Esophagus squamous epithelium (tissue), 4 donors: Measurements from ENCODE around the gene MFNG.

Experiments used
- POLR2A ChIP-seq, 4 donors: fragments of 450-650 bp; IDR thresholded peaks; one replicate each; pipeline ENCODE4 v1.6.1; 2017; ENCODE audit warnings: antibody characterized with exemption in 4 of 4, mild to moderate bottlenecking in 4 of 4, moderate library complexity in 3 of 4
- TF ChIP-seq, protein P1 (sequence below), 6 experiments: fragments of 450-650 bp in 4 of 6; fragments of 200-600 bp in 2 of 6; sonication (generic) in 2 of 6; IDR thresholded peaks; one replicate each; pipeline ENCODE4 v1.5.1; 2016 to 2019; ENCODE audit warnings: antibody characterized with exemption in 6 of 6, mild to moderate bottlenecking in 4 of 6, moderate library complexity in 4 of 6

DNA sequence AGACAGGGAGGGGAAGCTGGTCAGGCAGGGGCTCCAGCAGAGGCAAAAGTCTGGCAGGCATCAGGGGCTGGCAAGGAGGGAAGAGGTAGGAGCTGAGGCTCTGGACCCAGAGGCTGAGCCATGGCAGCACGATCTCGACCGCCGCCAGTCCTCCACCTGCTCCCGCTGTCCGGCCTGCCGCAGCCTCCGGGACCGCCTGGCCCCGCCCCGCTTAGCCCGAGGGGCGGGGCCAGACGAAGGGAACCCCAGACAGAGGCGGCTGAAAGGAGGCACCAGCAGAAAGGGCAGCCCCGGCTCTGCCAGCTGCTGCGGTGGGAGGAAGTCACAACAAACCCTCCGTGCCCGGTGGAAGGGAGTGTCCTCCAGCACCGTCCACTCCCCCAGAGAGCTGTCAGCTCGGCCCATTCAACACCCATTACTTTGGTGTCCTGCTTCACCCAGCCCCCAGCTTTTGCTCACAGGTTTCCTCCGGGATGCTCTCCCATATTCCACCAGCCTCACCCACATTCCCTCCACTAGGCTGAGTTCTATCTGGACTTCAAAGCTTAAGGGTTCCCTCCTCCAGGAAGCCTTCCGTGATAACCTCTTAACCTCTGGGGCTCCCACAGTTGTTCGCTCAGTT is at the start of gene MFNG:
- TF ChIP-seq, protein P1, sequence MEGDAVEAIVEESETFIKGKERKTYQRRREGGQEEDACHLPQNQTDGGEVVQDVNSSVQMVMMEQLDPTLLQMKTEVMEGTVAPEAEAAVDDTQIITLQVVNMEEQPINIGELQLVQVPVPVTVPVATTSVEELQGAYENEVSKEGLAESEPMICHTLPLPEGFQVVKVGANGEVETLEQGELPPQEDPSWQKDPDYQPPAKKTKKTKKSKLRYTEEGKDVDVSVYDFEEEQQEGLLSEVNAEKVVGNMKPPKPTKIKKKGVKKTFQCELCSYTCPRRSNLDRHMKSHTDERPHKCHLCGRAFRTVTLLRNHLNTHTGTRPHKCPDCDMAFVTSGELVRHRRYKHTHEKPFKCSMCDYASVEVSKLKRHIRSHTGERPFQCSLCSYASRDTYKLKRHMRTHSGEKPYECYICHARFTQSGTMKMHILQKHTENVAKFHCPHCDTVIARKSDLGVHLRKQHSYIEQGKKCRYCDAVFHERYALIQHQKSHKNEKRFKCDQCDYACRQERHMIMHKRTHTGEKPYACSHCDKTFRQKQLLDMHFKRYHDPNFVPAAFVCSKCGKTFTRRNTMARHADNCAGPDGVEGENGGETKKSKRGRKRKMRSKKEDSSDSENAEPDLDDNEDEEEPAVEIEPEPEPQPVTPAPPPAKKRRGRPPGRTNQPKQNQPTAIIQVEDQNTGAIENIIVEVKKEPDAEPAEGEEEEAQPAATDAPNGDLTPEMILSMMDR (IDR thresholded peaks at IDR 0.05): no peak
- TF ChIP-seq POLR2A (IDR thresholded peaks at IDR 0.05): peak in 1 of 4 donors; percentile 64
